ENCODE data around the gene HOXD3.

The HOXD3 gene

GRCh38 chr2:176162911-176163671 is 6.0 kb downstream of the HOXD3 start:
- no peak for TF ChIP-seq FOXP2 (optimal IDR thresholded peaks at IDR 0.05; ENCODE audit: borderline replicate concordance, extremely low read depth, extremely low read length, insufficient read depth)
- no peak for TF ChIP-seq SIN3A (IDR thresholded peaks at IDR 0.05; ENCODE audit: borderline replicate concordance, insufficient read depth, low read length)
- no peak for TF ChIP-seq REST (IDR thresholded peaks at IDR 0.05; ENCODE audit: insufficient read depth in 1 of 2, low read depth in 2 of 2, low read length in 2 of 2)
- TF ChIP-seq TAF1 (IDR thresholded peaks at IDR 0.05; ENCODE audit: borderline replicate concordance, insufficient read depth, low read length) = no peak
- no peak for TF ChIP-seq POLR2AphosphoS5 (IDR thresholded peaks at IDR 0.05; ENCODE audit: low read depth, low read length)

- TF ChIP-seq FOXP2 (optimal IDR thresholded peaks at IDR 0.05; ENCODE audit: borderline replicate concordance, extremely low read depth, extremely low read length, insufficient read depth) (no peak), SIN3A (IDR thresholded peaks at IDR 0.05; ENCODE audit: borderline replicate concordance, insufficient read depth, low read length) (no peak), TAF1 (IDR thresholded peaks at IDR 0.05; ENCODE audit: borderline replicate concordance, insufficient read depth, low read length) (no peak), POLR2AphosphoS5 (IDR thresholded peaks at IDR 0.05; ENCODE audit: low read depth, low read length) (no peak), REST (IDR thresholded peaks at IDR 0.05; ENCODE audit: insufficient read depth in 1 of 2, low read depth in 2 of 2, low read length in 2 of 2) (no peak)
Measured at GRCh38 chr2:176163672-176164056, 6.6 kb downstream of the HOXD3 start.

GRCh38 chr2:176164201-176164600 is 7.1 kb downstream of the HOXD3 start:
- TF ChIP-seq TAF1 (IDR thresholded peaks at IDR 0.05; ENCODE audit: borderline replicate concordance, insufficient read depth, low read length) (no peak), POLR2AphosphoS5 (IDR thresholded peaks at IDR 0.05; ENCODE audit: low read depth, low read length) (no peak), SIN3A (IDR thresholded peaks at IDR 0.05; ENCODE audit: borderline replicate concordance, insufficient read depth, low read length) (no peak), REST (IDR thresholded peaks at IDR 0.05; ENCODE audit: insufficient read depth in 1 of 2, low read depth in 2 of 2, low read length in 2 of 2) (no peak), FOXP2 (optimal IDR thresholded peaks at IDR 0.05; ENCODE audit: borderline replicate concordance, extremely low read depth, extremely low read length, insufficient read depth) (no peak)

GRCh38 chr2:176164611-176165369 is 7.7 kb downstream of the HOXD3 start:
- TF ChIP-seq POLR2AphosphoS5 (IDR thresholded peaks at IDR 0.05; ENCODE audit: low read depth, low read length) (no peak), FOXP2 (optimal IDR thresholded peaks at IDR 0.05; ENCODE audit: borderline replicate concordance, extremely low read depth, extremely low read length, insufficient read depth) (no peak), TAF1 (IDR thresholded peaks at IDR 0.05; ENCODE audit: borderline replicate concordance, insufficient read depth, low read length) (no peak), REST (IDR thresholded peaks at IDR 0.05; ENCODE audit: insufficient read depth in 1 of 2, low read depth in 2 of 2, low read length in 2 of 2) (no peak), SIN3A (IDR thresholded peaks at IDR 0.05; ENCODE audit: borderline replicate concordance, insufficient read depth, low read length) (no peak)

All from PFSK-1 (cell line).